Fibroblast of lung (primary cell): Measurements from ENCODE around the gene RNU6-9.

ENCODE experiments used
- EZH2 ChIP-seq: IDR thresholded peaks from 2 replicates; pipeline ENCODE4 v1.5.1; 2012; ENCODE audit warnings: low read length, control low read depth, mild to moderate bottlenecking; ENCODE audit errors: missing control alignments
- TF ChIP-seq, protein P1 (sequence below), 2 donors: IDR thresholded peaks in 1 of 2; conservative IDR thresholded peaks in 1 of 2; 1 replicate in 1 of 2; 2 replicates in 1 of 2; pipeline ENCODE4 v1.5.1; 2011 to 2012; ENCODE audit warnings: low read length in 2 of 2, control low read depth in 1 of 2, inconsistent platforms in 1 of 2, low read depth in 1 of 2, mild to moderate bottlenecking in 1 of 2

DNA sequence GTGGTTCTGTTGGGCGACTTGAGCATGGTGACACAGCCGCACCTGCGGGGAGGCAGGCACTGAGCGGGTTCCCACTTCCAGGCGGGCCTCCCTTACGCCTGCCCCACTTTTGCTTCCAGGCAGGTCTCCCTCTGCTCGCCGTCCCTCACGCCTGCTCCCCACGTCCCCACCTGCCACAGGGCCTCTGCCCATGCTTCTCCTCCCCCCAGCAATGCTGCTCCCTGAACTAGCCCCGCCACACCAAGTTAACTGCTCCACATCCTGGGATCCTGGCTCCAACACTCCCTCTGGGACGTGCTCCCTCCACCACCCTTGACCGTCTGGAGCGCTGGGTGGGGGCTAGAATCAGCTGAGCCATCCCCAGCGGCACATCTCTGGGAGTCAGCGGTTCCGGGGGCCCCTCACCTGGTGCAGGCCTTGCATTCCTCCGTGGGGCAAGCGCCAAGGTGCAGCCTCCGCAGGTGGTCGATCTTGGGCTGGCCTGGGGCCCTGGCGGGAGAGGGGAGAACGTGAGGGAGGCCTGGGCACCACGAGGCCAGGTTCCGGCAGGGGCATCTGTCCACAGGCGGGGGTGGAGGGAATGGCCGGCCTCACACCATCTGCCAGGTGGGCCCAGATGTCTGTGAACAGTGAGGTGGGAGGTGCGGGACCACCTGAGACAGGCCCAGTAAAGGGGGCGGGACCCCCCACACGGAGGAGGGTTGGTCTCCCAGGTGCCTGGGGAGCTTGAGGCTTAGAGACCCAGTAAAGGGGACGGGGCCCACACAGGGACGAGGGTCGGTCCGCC lies 24.6 kb upstream of the RNU6-9 start:
- TF ChIP-seq, protein P1, sequence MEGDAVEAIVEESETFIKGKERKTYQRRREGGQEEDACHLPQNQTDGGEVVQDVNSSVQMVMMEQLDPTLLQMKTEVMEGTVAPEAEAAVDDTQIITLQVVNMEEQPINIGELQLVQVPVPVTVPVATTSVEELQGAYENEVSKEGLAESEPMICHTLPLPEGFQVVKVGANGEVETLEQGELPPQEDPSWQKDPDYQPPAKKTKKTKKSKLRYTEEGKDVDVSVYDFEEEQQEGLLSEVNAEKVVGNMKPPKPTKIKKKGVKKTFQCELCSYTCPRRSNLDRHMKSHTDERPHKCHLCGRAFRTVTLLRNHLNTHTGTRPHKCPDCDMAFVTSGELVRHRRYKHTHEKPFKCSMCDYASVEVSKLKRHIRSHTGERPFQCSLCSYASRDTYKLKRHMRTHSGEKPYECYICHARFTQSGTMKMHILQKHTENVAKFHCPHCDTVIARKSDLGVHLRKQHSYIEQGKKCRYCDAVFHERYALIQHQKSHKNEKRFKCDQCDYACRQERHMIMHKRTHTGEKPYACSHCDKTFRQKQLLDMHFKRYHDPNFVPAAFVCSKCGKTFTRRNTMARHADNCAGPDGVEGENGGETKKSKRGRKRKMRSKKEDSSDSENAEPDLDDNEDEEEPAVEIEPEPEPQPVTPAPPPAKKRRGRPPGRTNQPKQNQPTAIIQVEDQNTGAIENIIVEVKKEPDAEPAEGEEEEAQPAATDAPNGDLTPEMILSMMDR (conservative IDR thresholded peaks at IDR 0.05 in 1 of 2, IDR thresholded peaks at IDR 0.05 in 1 of 2; ENCODE audit: low read depth in 1 of 2, low read length in 2 of 2), result no peak
- TF ChIP-seq EZH2, result no peak
